Limb (tissue), 2 donors: Measurements from ENCODE around the gene GRIN2A.

Source experiments
- DNase-seq, 2 donors: peaks; one replicate each; pipeline ENCODE4 v3.0.0-alpha.2; 2016; ENCODE audit errors: extremely low spot score in 2 of 2

The GRIN2A gene

DNA sequence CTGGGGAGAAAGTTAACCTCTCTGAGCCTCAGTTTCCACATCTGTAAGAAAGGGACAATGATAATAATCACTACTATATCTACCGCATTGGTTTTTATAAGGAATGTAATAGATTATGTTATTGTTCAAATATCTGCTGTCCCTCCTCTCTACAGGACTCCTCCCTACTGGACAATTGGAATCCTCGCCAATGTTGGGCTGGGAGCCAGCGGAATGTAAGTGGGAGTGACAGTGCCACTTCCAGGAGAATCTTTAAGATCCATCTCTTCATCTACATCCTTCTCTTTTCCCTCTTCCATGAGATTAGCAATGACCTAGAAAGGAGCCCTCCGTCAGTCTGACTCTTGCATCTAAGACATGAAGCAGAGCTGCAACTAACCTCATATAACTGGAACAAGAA, 95.1 kb downstream of the GRIN2A start:
- no peak for DNase-seq

DNA sequence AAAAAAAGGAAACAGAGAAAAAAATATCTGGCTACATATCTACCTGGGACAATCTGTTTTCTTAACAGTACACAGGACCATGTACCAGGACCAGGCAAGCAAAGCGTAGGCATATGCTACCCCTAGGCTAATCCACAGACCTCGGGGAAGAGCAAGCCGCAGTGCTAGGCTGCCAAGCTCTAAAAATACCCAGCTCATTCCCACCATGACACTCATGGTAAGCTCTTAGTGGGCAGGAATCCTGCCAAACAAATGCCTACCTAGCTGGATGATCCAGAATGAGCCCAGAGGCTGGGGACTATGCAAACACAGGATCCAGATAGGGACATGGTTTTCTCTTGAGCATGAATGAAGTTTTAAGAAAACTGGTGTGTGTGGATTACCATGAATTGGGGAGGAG, 95.6 kb downstream of the GRIN2A start:
- DNase-seq: no peak

DNA sequence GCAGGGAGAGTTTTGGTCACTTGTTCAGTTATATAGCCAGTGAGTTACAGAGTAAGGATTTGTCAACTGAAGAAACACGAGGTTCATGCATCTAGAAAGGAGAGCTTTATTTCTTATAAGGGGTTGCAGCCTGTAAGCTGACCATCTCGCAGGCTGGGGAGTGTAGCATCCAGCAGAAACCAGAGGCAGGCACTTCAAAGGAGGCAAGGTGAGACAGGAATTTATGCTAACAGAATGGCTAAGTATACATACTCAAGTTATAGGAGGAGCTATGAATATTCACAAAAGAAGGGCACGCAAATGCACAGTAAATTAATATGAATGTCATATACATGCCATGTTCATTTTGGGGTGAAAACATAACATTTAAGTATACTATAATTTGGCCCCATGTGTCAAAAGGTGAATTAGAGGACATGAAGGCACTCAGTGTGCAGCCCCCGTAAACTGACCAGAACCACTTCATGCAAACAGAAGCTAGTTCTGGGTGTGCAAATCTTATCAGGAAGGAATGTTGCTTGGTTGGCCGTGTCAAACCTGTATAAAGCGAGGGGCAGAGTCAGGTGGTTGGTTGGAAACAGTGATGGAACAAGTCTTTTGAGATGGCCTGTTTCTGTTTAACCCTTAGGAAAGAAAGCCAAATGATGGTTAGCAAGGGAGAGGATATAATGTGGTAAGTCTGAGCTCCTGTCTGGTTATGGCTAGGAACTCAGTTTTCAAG, 97.0 kb downstream of the GRIN2A start:
- no peak for DNase-seq

GRCh38 chr16:10083301-10083700, 98.9 kb downstream of the GRIN2A start:
- DNase-seq: no peak

GRCh38 chr16:10081201-10081940, 100.9 kb downstream of the GRIN2A start:
- no peak for DNase-seq

GRCh38 chr16:10080051-10080772, 102.0 kb downstream of the GRIN2A start:
- peak in 1 of 2 donors; percentile 10 for DNase-seq

DNA sequence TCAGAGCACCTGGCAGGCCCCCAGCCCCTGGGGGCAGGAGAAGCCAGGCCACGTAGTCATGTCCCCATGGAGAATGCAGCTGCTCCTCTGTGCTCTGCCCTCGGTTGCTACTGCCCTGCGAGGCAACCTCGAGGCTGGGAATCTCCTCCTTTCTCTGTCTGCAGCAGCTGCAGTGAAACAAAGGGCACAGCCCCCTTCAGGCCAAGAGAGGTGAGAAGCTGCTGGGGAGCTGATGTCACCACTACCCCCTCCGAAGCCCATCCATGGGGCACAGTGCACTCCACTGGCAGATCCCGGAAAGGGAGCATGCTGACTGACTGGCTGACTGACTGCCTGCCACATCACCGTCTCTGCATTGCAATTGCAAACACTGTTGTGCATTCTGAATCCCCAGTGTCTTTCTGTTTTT, 103.7 kb downstream of the GRIN2A start:
- DNase-seq: no peak

DNA sequence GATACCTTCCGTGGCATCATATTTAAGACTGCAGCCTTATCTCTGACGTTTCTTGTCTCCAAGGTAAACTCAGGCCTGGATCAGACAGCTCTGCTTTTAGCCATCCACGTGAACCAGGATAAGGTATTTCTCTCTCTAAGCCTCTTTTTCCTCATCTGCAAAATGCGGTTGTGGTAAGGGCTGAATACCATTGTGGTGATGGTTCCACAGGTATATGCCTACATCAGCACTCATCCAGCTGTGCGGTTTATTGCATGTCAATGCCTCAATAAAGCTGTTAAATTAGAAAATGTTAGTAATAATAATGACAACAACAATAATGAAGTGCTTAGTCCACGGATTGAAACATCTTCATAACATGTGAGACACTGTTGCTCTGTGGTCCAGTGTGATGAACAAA, 104.4 kb downstream of the GRIN2A start:
- no peak for DNase-seq

DNA sequence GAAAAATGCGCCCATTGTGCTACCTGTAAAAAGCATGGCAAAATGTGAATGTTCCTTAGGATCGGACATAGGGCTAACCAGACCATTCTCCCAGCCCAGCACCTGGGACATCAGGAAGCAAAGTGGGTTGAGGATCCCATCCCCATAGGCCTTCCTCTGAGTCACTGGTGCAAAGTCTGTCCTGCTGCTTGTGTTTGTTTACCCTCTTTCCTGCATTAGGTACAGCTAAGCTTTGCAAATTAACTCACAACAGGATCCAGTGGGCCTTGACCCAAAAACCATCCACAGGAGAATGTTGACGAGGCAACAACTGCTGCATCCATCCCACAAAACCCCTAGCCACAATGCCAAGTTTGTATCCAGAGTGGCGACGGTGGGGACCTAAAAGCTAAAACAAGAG, 106.2 kb downstream of the GRIN2A start:
- no peak for DNase-seq

- DNase-seq: no peak
Measured at GRCh38 chr16:10070591-10070990, 111.6 kb downstream of the GRIN2A start.

GRCh38 chr16:10069374-10069773, 112.9 kb downstream of the GRIN2A start:
- DNase-seq: no peak

DNA sequence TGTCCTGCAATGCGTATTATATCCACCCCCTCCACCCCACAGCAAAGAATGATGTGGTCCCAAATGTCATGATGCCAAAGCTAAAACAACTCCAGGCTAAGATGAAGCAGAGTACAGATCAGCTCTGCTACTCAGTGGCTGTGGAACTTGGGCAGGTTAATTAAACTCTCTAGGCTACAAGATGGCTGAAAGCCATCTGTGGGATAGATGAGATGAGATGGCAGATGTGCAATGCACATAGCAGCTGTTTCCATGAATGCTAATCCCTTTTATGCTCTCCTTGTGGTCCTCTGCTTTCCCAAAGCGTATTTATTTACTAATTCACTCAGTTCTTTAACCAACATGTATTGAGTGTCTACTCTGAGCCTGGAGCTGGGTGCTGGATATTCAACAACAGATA, 114.4 kb downstream of the GRIN2A start:
- DNase-seq: no peak

DNA sequence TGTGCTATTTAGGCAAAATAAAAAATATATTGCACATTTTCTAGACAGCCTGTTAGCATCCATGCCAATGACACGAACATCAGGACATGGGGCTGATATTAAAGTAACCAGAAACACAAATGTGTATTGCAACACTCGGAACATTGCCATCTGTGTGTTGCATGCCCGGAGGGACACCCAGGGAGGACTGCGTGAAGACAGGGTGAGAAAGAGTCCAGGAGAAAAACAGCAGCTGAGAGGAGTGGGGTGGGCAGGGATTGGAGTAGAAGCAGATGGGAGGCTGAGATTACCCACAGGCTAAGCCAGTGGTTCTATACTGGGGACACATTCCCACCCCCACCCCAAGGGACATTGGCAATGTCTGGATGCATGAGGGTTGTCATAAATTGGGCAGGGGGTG, 114.8 kb downstream of the GRIN2A start:
- DNase-seq: no peak

DNA sequence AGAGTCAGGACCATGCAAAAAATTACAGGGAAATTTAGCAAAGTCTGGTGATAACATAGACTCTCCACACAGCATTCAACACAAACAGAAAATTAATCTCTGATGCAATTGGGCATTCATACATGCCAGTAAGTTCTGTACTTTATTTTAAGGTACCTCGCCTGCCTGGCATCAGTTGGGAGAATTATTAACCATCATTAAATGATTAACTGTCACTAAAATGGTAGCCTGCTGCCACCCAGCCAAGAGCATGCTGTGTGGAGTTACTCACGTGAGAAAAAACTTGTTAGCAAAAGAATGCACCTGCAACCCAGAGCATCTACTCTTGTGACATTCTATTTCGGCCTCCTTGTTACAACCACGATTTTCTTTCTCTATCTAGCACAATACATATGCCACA, 117.2 kb downstream of the GRIN2A start:
- no peak for DNase-seq

DNA sequence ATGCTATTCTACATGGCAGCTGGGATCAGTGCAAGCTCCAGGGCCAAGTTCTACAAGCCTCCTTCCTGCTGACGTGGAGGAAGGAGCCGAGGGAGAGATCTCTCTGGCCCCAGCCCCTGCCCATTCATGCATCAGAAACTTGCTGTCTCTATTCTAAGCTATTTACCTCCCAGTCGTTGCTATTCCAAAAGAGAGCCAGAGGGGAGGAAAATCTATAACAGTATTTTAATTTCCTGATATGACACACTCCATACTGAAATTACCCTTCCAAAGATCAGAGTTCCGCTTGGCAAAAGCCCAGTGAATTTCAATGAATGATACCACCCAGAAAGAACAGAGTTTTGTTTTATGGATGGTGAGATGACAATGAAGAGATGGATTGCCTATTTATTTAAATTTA, 133.4 kb downstream of the GRIN2A start:
- DNase-seq: no peak

GRCh38 chr16:10045947-10046346, 136.3 kb downstream of the GRIN2A start:
- DNase-seq: no peak

DNA sequence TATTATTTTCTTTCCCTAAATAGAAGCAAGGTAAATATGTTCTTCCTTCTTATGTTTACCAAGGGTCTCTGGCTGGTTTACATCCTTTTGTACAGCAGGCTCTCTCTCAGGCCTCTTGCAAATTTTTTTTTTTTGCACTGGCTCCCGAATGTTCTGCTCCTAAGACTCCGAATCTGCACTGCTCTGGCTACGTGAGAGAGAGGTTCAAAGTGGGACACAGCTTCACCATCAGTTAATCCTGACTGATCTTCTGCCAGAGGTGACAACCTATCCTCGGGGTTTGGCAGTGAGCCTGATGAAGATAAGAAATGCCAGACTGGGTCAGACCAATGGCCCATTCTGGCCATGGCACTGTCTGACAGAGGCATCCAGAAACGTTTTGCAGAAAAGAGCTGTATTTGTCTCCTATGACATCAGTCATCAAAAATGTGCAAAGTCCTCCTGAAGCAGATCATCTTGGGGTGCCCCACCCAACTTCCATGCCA, 136.9 kb downstream of the GRIN2A start:
- no peak for DNase-seq

DNA sequence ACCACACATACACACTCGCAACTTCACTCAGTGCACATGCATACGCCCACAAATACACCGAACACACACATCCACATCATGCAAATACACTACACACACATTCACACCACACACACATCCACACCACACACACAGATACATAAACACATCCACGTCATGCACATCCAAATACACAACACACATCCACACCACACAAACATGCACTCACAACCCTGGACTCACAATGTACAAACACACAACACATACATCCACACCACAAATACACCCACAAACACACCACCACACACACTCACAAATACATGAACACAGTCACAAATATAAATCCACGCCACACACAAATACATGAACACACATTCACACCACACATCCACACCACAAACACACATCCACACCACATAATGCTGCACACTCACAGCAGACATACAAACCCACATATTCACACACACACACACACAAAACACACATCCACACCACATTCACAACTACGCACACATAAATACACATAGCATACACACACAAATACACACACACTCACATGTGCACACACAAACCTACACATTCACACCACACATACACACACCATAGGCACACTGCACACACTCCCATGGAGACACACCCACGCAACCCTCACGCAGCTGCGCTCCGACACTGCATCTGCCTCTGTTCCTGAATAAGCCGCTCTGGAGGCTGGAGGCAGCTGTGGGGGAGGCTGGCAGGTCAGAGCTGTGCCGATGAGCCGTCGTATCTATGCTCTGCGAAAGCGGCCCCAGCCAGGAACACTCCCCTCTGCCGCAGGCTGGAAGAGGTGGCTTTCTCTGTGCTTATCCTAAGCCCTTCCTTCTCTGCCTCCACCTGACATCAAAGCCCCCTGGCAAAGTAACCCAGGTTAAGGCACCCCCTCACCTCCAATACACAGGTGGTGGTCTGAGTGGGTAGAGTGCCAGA, 141.8 kb downstream of the GRIN2A start:
- no peak for DNase-seq

GRCh38 chr16:10039220-10040096, 142.8 kb downstream of the GRIN2A start:
- DNase-seq: peak in 1 of 2 donors; percentile 68

GRCh38 chr16:10037751-10038150, 144.5 kb downstream of the GRIN2A start:
- DNase-seq: no peak
